Endothelial cell (in vitro differentiated cells): Measurements from ENCODE around the gene ZNF90. TPM values are rescaled to one million over a fixed set of nuclear protein-coding genes. Genes with fewer than 3 reads are reported as not detected.
"Not testable (repeated sequence)": the region's sequence is repeated elsewhere in the genome, so short reads cannot be mapped to it uniquely, and the experiment has no call there.

Source experiments
- DNase-seq: peaks from one replicate; pipeline ENCODE4 v3.0.0; 2021; ENCODE audit warnings: low spot score
- H3K27ac Mint-ChIP-seq: one replicate; pipeline ENCODE4 v1.8.0; 2021; ENCODE audit warnings: mixed read lengths, inconsistent platforms; ENCODE audit not compliant: unreplicated experiment
- H3K27me3 Mint-ChIP-seq: one replicate; pipeline ENCODE4 v1.8.0; 2021; ENCODE audit warnings: mild to moderate bottlenecking, moderate library complexity, mixed read lengths, inconsistent platforms; ENCODE audit not compliant: unreplicated experiment
- H3K36me3 Mint-ChIP-seq: one replicate; pipeline ENCODE4 v1.8.0; 2021; ENCODE audit warnings: mild to moderate bottlenecking, low read depth, mixed read lengths, inconsistent platforms; ENCODE audit not compliant: unreplicated experiment
- H3K4me1 Mint-ChIP-seq: one replicate; pipeline ENCODE4 v1.8.0; 2021; ENCODE audit warnings: mild to moderate bottlenecking, mixed read lengths, inconsistent platforms; ENCODE audit not compliant: unreplicated experiment
- H3K4me3 Mint-ChIP-seq: one replicate; pipeline ENCODE4 v1.8.0; 2021; ENCODE audit warnings: mild to moderate bottlenecking, mixed read lengths, inconsistent platforms; ENCODE audit not compliant: unreplicated experiment
- H3K9me3 Mint-ChIP-seq: one replicate; pipeline ENCODE4 v1.8.0; 2021; ENCODE audit warnings: mixed read lengths, inconsistent platforms; ENCODE audit not compliant: unreplicated experiment
- CTCF ChIP-seq: fragments of 200-600 bp; sonication (generic); IDR thresholded peaks from one replicate; pipeline ENCODE4 v1.5.0; 2021; ENCODE audit warnings: antibody characterized with exemption; ENCODE audit not compliant: unreplicated experiment
- total RNA-seq: library from RNA; stranded (reverse); fragmentation: NEBNext Ultra II Directional; extraction: Animal tissue kit (Norgen Biotek cat#: 25700); gene quantifications from one replicate; pipeline ENCODE4 v1.2.1, GENCODE V29; 2021; ENCODE audit not compliant: unreplicated experiment

Gene ZNF90
- total RNA-seq, 1 donor from 2014 or later, result 16.7 TPM

DNA sequence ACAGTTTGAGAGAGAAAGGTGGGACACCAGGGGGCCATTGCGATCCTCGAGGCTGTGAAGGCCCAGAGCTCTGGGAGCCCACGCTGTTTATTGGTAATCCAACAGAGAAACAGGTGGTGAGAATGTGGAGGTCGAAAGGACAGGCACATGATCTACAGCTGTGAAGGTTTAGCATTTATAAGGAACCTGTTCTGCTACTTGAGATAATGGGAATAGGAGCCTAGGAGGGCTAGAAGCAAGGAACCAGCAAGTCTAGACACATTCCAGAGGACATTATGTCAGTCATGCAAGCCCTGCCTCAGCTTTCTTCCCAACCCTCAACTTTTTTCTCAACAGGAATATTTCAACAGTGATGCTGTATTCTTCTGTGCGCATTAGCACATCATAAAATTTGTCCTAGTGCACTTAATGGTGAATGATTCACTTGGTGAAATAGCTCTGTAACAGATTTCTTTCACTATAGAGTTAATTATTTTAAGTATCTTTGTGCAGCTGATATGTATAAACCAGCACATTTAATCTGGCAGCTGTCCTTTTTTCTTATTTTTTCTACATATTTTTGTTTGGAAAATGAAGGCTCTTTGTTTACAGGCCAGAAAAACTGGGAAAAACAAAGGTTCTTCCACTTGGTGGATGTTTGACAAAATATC is 25.4 kb downstream of the ZNF90 start:
- no peak for DNase-seq
- H3K27me3 Mint-ChIP-seq, result peaks cover 2% of the 10 kb centered on the region
- no peak for TF ChIP-seq CTCF
- H3K36me3 Mint-ChIP-seq, result peaks cover 64% of the 10 kb centered on the region
- H3K4me1 Mint-ChIP-seq, result no peaks in the 10 kb centered on the region
- no peak overlapping the region for H3K4me3 Mint-ChIP-seq
- peaks cover 11% of the 10 kb centered on the region for H3K9me3 Mint-ChIP-seq
- no peak overlapping the region for H3K27ac Mint-ChIP-seq

DNA sequence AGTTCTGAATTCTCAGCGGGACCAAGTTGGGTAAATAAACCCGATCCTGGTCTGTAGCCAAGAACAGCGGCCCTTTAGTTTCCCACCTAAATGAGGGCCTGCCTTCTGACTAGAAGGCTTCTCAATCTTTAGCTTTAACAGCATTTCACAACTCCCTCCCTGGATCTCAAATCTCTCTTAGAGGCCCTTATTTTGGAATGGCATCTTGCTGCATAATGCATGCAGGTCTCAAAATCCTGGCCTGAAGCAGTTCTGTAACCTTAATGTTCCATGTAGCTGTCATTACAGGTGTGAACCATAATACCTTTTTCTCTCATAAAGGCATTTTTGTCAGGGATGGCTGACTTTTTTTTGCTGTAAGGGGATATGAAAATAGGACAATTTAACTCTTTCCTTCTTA is 29.5 kb downstream of the ZNF90 start:
- DNase-seq, result no peak
- H3K4me1 Mint-ChIP-seq, result no peaks in the 10 kb centered on the region
- H3K27me3 Mint-ChIP-seq, result peaks cover 2% of the 10 kb centered on the region
- no peak for TF ChIP-seq CTCF
- H3K4me3 Mint-ChIP-seq, result no peak overlapping the region
- H3K36me3 Mint-ChIP-seq, result peaks cover 54% of the 10 kb centered on the region
- H3K9me3 Mint-ChIP-seq, result peaks cover 1% of the 10 kb centered on the region
- H3K27ac Mint-ChIP-seq, result no peak overlapping the region

- H3K9me3 Mint-ChIP-seq, result peaks cover 36% of the 10 kb centered on the region
- peak overlapping the region; percentile 76 for H3K4me3 Mint-ChIP-seq
- DNase-seq, H3K4me1 Mint-ChIP-seq, H3K27ac Mint-ChIP-seq, H3K27me3 Mint-ChIP-seq: not testable (repeated sequence)
- H3K36me3 Mint-ChIP-seq, result peaks cover 75% of the 10 kb centered on the region
These were observed 40.5 kb downstream of the ZNF90 start for GRCh38 chr19:20118064-20118839.

GRCh38 chr19:20124879-20125278 is 47.1 kb downstream of the ZNF90 start:
- TF ChIP-seq CTCF, result no peak
- Mint-ChIP-seq H3K4me3 (no peak overlapping the region), H3K27me3 (peaks cover 3% of the 10 kb centered on the region), H3K9me3 (peaks cover 10% of the 10 kb centered on the region), H3K4me1 (no peaks in the 10 kb centered on the region), H3K27ac (no peak overlapping the region), H3K36me3 (peaks cover 59% of the 10 kb centered on the region)
- no peak for DNase-seq

DNA sequence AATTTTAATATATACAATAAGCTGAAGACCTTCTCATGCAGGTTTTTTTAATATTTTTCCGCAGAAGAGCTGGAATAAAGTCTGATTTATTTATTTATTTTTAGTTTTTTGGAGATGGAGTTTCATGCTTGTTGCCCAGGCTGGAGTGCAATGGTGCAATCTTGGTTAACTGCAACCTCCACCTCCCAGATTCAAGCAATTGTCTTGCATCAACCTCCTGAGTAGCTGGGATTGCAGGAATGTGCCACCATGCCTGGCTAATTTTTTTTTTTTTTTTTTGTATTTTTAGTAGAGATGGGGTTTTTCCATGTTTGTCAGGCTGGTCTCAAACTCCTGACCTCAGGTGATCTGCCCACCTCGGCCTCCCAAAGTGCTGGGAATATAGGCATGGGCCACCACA is 55.1 kb downstream of the ZNF90 start:
- not testable (repeated sequence) for H3K4me1 Mint-ChIP-seq, H3K4me3 Mint-ChIP-seq, H3K27me3 Mint-ChIP-seq, DNase-seq, H3K27ac Mint-ChIP-seq, H3K9me3 Mint-ChIP-seq
- H3K36me3 Mint-ChIP-seq, result peaks cover 19% of the 10 kb centered on the region

GRCh38 chr19:20137714-20138113 is 59.9 kb downstream of the ZNF90 start:
- H3K4me3 Mint-ChIP-seq, H3K27ac Mint-ChIP-seq, DNase-seq, H3K27me3 Mint-ChIP-seq, H3K4me1 Mint-ChIP-seq, H3K9me3 Mint-ChIP-seq: not testable (repeated sequence)
- peaks cover 15% of the 10 kb centered on the region for H3K36me3 Mint-ChIP-seq
